ENCODE measurements around the gene EGR2. TPM values are rescaled to one million over a fixed set of nuclear protein-coding genes. Genes with fewer than 3 reads are reported as not detected.

The EGR2 gene
- total RNA-seq, 1 donor from 2014 or later: 16.9 TPM

GRCh38 chr10:62779487-62780248, 36.5 kb downstream of the EGR2 start:
- no peaks in the 10 kb centered on the region for H3K36me3 Mint-ChIP-seq
- peaks cover 14% of the 10 kb centered on the region for H3K9me3 Mint-ChIP-seq
- H3K4me3 Mint-ChIP-seq: no peak overlapping the region
- H3K27me3 Mint-ChIP-seq (ENCODE audit: low read depth): peaks cover 18% of the 10 kb centered on the region
- H3K4me1 Mint-ChIP-seq: no peaks in the 10 kb centered on the region
- no peak for DNase-seq (ENCODE audit: low spot score in 2 of 2, unreplicated experiment in 2 of 2)
- H3K27ac Mint-ChIP-seq: no peak overlapping the region
- no peak for TF ChIP-seq CTCF (IDR thresholded peaks at IDR 0.05; ENCODE audit: unreplicated experiment)

DNA sequence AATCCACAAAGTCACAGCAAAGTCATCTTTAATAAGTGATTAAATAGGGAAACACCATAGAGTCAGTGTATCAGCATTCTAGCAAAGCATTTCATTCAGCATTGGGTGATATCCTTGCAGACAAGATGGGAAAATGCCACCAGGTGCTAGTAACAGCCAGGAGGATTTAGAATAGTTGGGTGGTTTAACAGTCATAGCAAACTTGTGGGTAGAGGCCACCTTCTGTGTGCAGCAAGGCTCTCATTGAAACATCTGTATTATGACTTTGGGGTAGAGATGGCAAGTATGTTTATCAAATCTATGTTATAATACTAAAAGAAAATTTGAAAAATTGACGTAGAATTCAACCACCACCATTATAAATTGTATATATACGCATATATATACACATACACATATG, 38.0 kb downstream of the EGR2 start:
- no peak overlapping the region for H3K27ac Mint-ChIP-seq
- H3K9me3 Mint-ChIP-seq: peaks cover 3% of the 10 kb centered on the region
- peaks cover 19% of the 10 kb centered on the region for H3K27me3 Mint-ChIP-seq (ENCODE audit: low read depth)
- no peaks in the 10 kb centered on the region for H3K36me3 Mint-ChIP-seq
- H3K4me1 Mint-ChIP-seq: no peaks in the 10 kb centered on the region
- TF ChIP-seq CTCF (IDR thresholded peaks at IDR 0.05; ENCODE audit: unreplicated experiment): no peak
- DNase-seq (ENCODE audit: low spot score in 2 of 2, unreplicated experiment in 2 of 2): no peak
- H3K4me3 Mint-ChIP-seq: no peak overlapping the region

DNA sequence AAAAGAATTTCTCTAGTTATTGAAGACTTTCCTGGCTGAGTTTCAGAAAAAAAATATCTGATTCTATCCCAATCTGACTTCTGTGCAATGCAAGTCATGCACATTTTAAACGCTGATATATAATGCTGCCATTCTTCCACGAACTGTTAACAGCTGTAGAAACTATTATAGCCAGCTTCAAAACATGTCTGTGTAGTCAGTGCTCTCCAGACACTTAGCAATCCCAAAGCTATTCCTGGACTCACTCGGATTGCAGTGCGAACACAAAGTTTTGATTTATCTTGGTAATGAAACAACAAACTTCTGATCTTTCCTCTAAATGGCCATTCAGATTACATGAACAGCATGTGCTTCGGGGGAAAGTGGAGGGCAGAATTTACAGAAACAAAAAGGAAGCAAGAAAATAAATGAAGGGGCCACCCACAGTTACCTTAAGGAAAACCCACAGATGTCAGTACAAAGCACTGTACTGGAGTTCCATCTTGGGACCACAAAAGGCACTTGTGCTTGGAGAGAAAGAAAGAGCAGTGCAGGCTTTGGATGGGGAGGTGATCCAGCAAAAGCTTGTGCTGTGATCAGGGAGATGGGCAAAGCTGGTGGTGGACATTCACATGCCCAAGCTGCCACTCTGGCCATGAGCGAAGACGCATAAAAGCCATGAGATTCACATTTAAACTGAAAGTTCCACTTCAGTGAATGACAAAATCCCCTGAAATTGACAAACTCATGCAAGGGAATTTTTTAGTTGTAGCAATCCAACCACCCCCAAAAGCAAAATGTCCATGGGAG, 43.8 kb downstream of the EGR2 start:
- Mint-ChIP-seq H3K9me3 (peaks cover 3% of the 10 kb centered on the region), H3K27me3 (ENCODE audit: low read depth) (peaks cover 16% of the 10 kb centered on the region), H3K4me1 (peaks cover 8% of the 10 kb centered on the region), H3K4me3 (no peak overlapping the region), H3K27ac (no peak overlapping the region), H3K36me3 (no peaks in the 10 kb centered on the region)
- DNase-seq (ENCODE audit: low spot score in 2 of 2, unreplicated experiment in 2 of 2): no peak
- TF ChIP-seq CTCF (IDR thresholded peaks at IDR 0.05; ENCODE audit: unreplicated experiment): no peak

DNA sequence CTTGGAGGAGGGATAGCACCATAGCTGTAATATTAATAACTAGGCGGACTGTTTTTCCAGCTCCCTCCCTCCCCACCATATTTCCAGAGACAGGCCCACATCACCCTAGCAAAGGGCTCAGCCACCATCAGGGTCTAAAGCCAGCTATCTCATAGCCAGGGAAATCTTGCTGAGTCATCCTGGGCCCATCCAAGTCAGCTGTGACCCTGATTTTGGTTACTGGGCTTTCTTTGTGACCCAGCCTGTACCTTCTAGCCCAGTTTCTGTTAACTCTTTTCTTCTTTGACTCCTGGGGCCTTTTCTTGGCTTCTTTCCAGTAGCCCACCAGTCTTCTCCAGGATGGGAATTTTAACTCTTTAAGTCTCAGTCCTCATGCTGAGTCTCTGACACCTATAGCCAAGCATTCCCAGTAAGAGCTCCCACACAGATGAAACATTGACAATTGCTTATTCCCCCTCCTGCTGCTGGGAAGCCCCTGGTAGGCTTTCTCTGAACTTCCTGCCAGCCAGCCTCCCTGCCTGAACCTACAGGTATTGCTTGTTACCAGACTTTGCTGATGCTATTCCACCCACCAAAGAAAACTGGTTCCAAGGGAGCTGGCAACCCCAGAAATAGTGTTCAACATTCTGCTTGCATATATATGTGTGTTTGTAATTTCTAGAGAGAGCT, 46.5 kb downstream of the EGR2 start:
- Mint-ChIP-seq H3K27me3 (ENCODE audit: low read depth) (peaks cover 9% of the 10 kb centered on the region), H3K4me3 (no peak overlapping the region), H3K4me1 (peaks cover 8% of the 10 kb centered on the region), H3K27ac (no peak overlapping the region), H3K9me3 (no peaks in the 10 kb centered on the region), H3K36me3 (no peaks in the 10 kb centered on the region)
- no peak for DNase-seq (ENCODE audit: low spot score in 2 of 2, unreplicated experiment in 2 of 2)
- TF ChIP-seq CTCF (IDR thresholded peaks at IDR 0.05; ENCODE audit: unreplicated experiment): no peak

DNA sequence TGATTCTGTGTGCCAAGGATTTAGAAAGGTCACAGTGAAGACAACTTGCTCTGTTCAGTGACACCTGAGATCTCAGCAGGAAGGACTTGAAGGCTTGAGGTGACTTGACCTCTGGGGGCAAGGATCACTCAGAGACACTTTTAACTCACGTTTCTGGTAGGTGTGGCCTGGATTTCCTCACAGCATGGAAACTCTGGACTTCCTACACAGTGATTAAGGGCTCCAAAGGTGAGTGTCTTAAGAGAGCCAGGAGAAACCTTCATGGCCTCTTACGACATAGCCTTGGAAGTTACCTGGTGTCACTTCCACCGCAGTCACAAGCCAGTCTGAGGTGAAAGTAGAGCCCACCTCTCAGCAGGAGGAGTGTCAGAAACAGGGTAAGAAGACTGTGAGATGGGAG, 49.8 kb downstream of the EGR2 start:
- Mint-ChIP-seq H3K4me1 (no peaks in the 10 kb centered on the region), H3K27ac (no peak overlapping the region), H3K9me3 (no peaks in the 10 kb centered on the region), H3K4me3 (no peak overlapping the region), H3K36me3 (no peaks in the 10 kb centered on the region), H3K27me3 (ENCODE audit: low read depth) (no peaks in the 10 kb centered on the region)
- TF ChIP-seq CTCF (IDR thresholded peaks at IDR 0.05; ENCODE audit: unreplicated experiment): no peak
- no peak for DNase-seq (ENCODE audit: low spot score in 2 of 2, unreplicated experiment in 2 of 2)
